ENCODE measurements around the gene PRSS8.

PRSS8 gene

DNA sequence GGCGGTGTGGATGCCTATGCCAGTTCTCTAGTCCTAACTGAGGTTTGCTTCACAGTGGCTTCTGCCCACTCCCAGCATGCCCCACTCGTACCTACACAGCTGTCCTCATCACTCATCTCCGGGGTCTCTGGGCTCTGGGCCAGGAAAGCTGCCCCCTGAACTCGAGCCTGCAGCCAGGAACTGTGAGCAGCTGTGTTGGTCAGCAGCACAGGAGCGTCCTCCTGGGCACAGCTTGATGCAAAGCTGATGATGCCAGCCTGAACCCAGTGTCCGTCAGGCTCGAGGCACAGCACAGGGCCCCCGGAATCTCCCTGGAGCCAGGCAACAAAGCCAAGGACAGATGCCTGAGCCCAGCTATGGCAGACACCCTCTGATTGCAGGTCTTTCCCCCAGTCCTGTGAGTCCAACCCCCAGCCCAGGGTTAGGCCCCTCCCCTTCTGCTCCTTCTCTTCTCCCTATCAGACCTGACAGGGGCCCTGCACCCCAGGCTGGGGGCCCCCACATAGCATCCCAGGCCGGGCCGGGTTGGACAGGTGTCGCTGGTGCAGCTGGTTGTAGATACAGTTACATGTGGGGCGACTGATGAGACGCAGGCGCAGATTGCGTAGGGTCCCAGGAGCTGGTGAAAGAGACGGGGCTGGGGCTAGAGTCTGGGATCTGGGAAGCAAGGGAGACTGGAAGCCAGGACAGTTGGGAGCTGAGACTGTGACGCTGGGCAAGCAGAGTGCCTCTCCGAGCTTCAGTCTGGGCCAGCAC lies 49.5 kb downstream of the PRSS8 start:
- Mint-ChIP-seq H3K9me3 (no peaks in the 10 kb centered on the region), H3K27me3 (no peaks in the 10 kb centered on the region), H3K36me3 (no peaks in the 10 kb centered on the region), H3K4me1 (peaks cover 6% of the 10 kb centered on the region), H3K4me3 (no peak overlapping the region), H3K27ac (no peak overlapping the region)

DNA sequence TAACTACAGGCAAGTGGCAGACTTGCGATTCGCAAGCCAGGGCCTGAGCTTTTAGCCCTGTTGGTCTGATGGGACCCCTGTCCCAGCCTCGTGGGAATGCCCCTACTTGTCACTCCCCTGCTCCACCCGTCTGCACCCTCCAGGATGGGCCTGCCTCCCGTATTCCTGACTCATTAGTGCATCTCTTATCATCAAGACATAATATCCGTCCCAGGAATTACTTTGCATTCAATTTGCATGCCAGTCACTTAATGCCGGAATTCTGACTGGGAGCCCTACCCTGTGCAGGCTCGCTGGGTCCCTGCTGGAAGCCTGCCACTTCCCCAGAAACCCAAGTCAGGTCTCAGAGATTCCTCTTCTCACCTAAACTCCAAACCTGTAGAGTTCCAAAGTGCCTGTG lies 50.1 kb downstream of the PRSS8 start:
- peak overlapping the region; percentile 11 for H3K27ac Mint-ChIP-seq
- H3K27me3 Mint-ChIP-seq = no peaks in the 10 kb centered on the region
- H3K4me3 Mint-ChIP-seq = no peak overlapping the region
- H3K9me3 Mint-ChIP-seq = no peaks in the 10 kb centered on the region
- H3K36me3 Mint-ChIP-seq = no peaks in the 10 kb centered on the region
- H3K4me1 Mint-ChIP-seq = peaks cover 6% of the 10 kb centered on the region

DNA sequence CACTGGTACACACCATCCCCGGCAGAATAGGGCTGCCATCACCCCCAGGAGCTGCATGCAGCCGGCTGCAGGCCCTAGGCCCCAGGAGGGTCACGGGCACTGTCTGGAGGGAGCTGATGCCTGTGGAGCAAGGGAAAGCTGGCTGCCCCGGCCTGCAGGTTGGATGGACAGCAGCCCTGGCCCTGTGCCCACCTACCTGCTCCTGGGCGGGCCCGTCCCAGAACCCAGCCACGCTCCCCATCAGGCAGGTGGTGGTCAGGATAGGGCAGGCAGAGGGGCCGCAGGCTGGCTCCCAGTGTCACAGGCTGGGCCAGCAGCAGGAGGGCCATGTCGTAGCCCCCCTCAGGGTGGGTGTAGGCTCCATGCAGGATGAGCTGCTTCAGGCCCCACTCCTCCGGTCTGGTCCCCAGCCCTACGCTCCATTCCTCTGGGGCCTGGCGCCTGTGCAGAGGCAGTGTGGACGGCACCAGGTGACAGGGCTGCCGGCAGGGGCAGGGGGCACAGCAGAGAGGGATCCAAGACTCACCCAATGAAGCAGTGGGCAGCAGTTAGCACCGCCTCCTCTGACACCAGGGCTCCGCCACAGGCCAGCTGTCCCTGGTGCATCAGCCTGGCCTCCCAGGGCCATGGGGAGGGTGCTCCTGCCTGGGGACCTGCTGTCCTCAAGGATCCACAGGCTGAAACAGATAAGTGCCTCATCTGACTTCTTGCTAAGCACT lies 50.8 kb downstream of the PRSS8 start:
- Mint-ChIP-seq H3K27me3 (no peaks in the 10 kb centered on the region), H3K4me1 (peaks cover 6% of the 10 kb centered on the region), H3K36me3 (no peaks in the 10 kb centered on the region), H3K27ac (no peak overlapping the region), H3K9me3 (no peaks in the 10 kb centered on the region), H3K4me3 (no peak overlapping the region)

DNA sequence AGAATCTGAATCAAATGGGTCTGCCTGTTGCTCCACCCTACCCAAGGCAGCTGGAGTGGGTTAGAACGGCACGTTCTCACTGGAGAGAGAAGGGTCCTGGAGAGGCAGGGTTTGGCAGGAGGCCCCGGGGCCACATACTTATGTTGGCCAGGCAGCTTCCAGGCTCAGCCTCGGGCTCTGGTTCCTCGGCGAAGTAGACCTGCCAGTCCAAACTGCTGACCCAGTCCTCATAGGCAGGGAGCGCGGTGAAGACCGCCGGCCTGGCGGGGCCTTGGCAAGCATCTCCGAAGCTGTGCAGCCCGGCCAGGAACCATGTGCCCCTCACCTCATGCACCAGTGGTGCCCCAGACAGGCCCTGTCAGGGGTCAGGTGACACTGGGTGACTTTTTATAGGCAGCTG lies 51.5 kb downstream of the PRSS8 start:
- H3K4me3 Mint-ChIP-seq = no peak overlapping the region
- H3K9me3 Mint-ChIP-seq = no peaks in the 10 kb centered on the region
- H3K27me3 Mint-ChIP-seq = no peaks in the 10 kb centered on the region
- H3K4me1 Mint-ChIP-seq = peaks cover 7% of the 10 kb centered on the region
- H3K27ac Mint-ChIP-seq = no peak overlapping the region
- no peaks in the 10 kb centered on the region for H3K36me3 Mint-ChIP-seq

DNA sequence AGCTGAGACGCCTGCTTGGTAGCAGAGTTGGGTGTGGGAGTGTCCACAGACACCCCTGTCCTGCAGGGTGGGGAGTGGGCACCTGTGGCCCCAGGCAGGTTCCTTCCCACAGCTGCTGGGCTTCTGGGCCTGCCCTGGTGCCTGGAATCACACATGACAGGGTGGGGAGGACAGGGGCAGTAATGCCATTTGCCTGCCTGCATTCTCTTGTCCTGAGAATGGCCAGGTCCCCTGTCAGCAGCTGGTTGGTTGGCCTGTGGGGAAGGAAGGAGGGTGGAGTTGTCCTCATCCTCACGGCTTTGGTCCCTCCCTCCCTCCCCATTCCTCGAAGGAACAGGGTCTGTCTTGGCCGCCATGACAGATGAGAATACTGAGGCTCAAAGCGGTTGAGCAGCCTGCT lies 52.0 kb downstream of the PRSS8 start:
- no peak overlapping the region for H3K27ac Mint-ChIP-seq
- no peaks in the 10 kb centered on the region for H3K9me3 Mint-ChIP-seq
- no peaks in the 10 kb centered on the region for H3K27me3 Mint-ChIP-seq
- no peak overlapping the region for H3K4me3 Mint-ChIP-seq
- no peaks in the 10 kb centered on the region for H3K36me3 Mint-ChIP-seq
- H3K4me1 Mint-ChIP-seq = peaks cover 10% of the 10 kb centered on the region

DNA sequence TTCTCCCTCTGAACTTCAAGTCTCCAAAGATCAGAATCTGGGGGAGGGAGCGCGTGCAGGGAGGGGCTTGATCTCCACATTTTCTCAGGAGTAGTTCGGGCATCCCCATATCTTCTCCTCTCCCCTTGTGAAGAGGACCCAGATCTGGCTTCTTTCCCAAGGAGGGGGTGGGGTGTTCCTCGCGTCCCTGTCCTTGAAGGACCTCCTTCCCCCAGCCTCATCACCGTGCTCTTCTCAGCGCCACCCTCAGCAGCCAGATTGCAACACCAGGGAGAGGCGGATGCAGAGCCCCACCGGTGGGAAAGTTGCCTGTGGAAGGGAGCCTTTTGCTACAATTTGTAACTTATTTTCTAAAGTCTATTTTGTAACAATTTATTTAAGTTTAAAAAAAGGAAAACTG lies 52.4 kb downstream of the PRSS8 start:
- Mint-ChIP-seq H3K36me3 (peaks cover 3% of the 10 kb centered on the region), H3K9me3 (no peaks in the 10 kb centered on the region), H3K4me1 (peaks cover 14% of the 10 kb centered on the region), H3K27me3 (no peaks in the 10 kb centered on the region), H3K27ac (no peak overlapping the region), H3K4me3 (no peak overlapping the region)

DNA sequence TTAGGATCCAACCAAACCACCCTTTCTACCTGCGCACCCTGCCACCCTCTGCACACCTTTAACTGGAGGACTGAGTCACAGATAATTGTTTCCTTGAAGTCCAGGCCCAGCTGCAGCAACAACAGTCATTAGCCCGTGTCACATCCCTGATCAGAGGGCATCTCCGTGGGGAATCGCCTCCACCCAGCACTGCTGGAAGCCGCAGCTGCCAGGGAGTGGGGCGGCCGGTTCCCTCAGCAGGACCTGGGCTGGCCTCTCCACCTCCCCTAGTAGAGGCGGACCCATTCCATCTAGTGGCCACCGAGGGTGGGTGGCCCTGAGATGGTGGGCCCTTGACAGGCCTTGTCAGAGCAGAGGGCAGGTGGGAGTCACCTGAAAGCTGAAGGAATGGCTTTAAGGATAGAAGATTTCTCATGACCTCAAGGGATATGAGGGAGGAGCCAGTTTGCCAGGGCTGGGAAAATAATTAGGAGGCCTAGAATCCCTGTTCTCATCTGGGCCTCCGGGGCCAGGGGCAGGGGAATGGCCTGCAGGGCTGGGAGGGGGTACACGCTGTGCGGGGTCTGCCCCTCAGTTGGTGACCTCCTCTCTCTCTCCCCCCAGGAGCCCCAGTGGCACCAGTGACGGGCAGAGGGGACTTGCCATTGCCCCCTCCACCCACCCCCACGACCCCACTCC lies 53.0 kb downstream of the PRSS8 start:
- H3K4me1 Mint-ChIP-seq = peaks cover 18% of the 10 kb centered on the region
- no peak overlapping the region for H3K4me3 Mint-ChIP-seq
- H3K27me3 Mint-ChIP-seq = no peaks in the 10 kb centered on the region
- no peaks in the 10 kb centered on the region for H3K9me3 Mint-ChIP-seq
- H3K36me3 Mint-ChIP-seq = peaks cover 7% of the 10 kb centered on the region
- H3K27ac Mint-ChIP-seq = peak overlapping the region; percentile 20
